SU-DHL-6 (cell line): Measurements from ENCODE around the gene SPINT2.

Experiments
- H2AFZ ChIP-seq: fragments of 200-600 bp; sonication (generic); 2 replicates; pipeline ENCODE4 v1.6.1; 2014; ENCODE audit warnings: low read depth, mild to moderate bottlenecking, moderate library complexity, mixed read lengths, antibody characterized with exemption, low read length; ENCODE audit not compliant: severe bottlenecking
- H3F3A ChIP-seq: fragments of 200-600 bp; shearing (Covaris generic); 2 replicates; pipeline ENCODE4 v1.6.0; 2016; ENCODE audit warnings: antibody characterized with exemption, mild to moderate bottlenecking; ENCODE audit not compliant: insufficient read depth
- H3K27ac ChIP-seq: fragments of 200-600 bp; sonication (generic); 2 replicates; pipeline ENCODE4 v1.5.1; 2016; ENCODE audit warnings: low read depth, mild to moderate bottlenecking, low read length, moderate library complexity, mixed read lengths
- H3K27me3 ChIP-seq: fragments of 200-600 bp; sonication (generic), shearing (Covaris generic); 2 replicates; pipeline ENCODE4 v1.6.0; 2014; ENCODE audit warnings: mild to moderate bottlenecking, low read length
- H3K36me3 ChIP-seq: fragments of 200-600 bp; sonication (generic); 2 replicates; pipeline ENCODE4 v1.6.1; 2014; ENCODE audit warnings: mild to moderate bottlenecking, low read length, mixed read lengths
- H3K4me2 ChIP-seq: fragments of 300-600, 200-600 bp; shearing (Covaris generic), sonication (generic); 2 replicates; pipeline ENCODE4 v1.6.0; 2014; ENCODE audit warnings: low read length, low read depth, mild to moderate bottlenecking; ENCODE audit not compliant: poor library complexity, severe bottlenecking
- H3K4me3 ChIP-seq: fragments of 200-600 bp; sonication (generic); 2 replicates; pipeline ENCODE4 v1.5.1; 2014; ENCODE audit warnings: antibody characterized with exemption, low read length, mild to moderate bottlenecking, mixed read lengths; ENCODE audit not compliant: insufficient read depth, poor library complexity, severe bottlenecking
- H3K79me2 ChIP-seq: fragments of 200-600 bp; sonication (generic); 2 replicates; pipeline ENCODE4 v1.6.1; 2014; ENCODE audit warnings: mild to moderate bottlenecking, low read length, moderate library complexity; ENCODE audit not compliant: insufficient read depth
- H3K9ac ChIP-seq: fragments of 200-600 bp; sonication (generic); 2 replicates; pipeline ENCODE4 v1.7.0; 2014; ENCODE audit warnings: mild to moderate bottlenecking, low read length
- H3K9me2 ChIP-seq: fragments of 200-600 bp; sonication (generic); replicated peaks from 2 replicates; pipeline ENCODE4 v1.6.1; 2014; ENCODE audit warnings: low read length; ENCODE audit not compliant: insufficient read depth
- H3K9me3 ChIP-seq: fragments of 200-600 bp; sonication (generic); 2 replicates; pipeline ENCODE4 v1.6.1; 2014; ENCODE audit warnings: low read length, mixed read lengths; ENCODE audit not compliant: insufficient read depth
- H4K20me1 ChIP-seq: fragments of 200-600 bp; sonication (generic); 2 replicates; pipeline ENCODE4 v1.6.1; 2014; ENCODE audit warnings: low read depth, mild to moderate bottlenecking, antibody characterized with exemption, low read length, moderate library complexity, mixed read lengths
- CTCF ChIP-seq: fragments of 200-600 bp; sonication (generic); IDR thresholded peaks from one replicate; pipeline ENCODE4 v1.5.1; 2017; ENCODE audit warnings: antibody characterized with exemption, mild to moderate bottlenecking, low read length, moderate library complexity; ENCODE audit not compliant: insufficient read depth, poor library complexity, severe bottlenecking
- EZH2phosphoT487 ChIP-seq: fragments of 200-600 bp; sonication (generic), shearing (Covaris generic); conservative IDR thresholded peaks from 2 replicates; pipeline ENCODE4 v1.6.1; 2018; ENCODE audit warnings: mild to moderate bottlenecking, antibody characterized with exemption, low read length, moderate library complexity, mixed read lengths

SPINT2 gene

GRCh38 chr19:38234615-38235014 lies 29.8 kb upstream of the SPINT2 start:
- Histone ChIP-seq H3K79me2 (no peaks in the 10 kb centered on the region), H3K9ac (no peak overlapping the region), H3K27me3 (no peaks in the 10 kb centered on the region), H3K9me2 (no peaks in the 10 kb centered on the region), H3K36me3 (no peaks in the 10 kb centered on the region), H3F3A (0 out of 2 replicates have a peak, but pooled peaks cover 7% of the 10 kb centered on the region), H2AFZ (no peak overlapping the region), H3K9me3 (no peaks in the 10 kb centered on the region), H4K20me1 (no peaks in the 10 kb centered on the region), H3K27ac (no peak overlapping the region), H3K4me3 (no peak overlapping the region), H3K4me2 (no peak overlapping the region)
- TF ChIP-seq EZH2phosphoT487, result no peak
- no peak for TF ChIP-seq CTCF

DNA sequence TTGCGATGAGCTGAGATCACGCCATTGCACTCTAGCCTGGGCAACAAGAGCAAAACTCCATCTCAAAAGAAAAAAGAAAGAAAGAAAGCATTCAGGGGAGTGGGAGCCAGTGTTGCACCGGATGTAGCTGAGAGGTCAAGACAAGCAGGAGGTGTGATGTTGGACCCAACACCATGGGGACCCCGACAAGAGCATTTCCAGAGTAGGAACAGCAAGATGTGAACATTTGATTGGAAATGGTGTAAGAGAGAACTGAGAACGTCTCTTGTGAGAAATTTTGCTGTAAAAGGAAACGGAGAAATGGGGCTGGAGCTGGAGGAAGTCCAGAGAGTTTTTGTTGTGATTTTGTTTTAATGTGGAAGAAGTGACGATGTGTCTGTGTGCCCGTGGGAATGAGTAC lies 24.6 kb upstream of the SPINT2 start:
- Histone ChIP-seq H4K20me1 (no peaks in the 10 kb centered on the region), H3K9me3 (no peaks in the 10 kb centered on the region), H3K36me3 (no peaks in the 10 kb centered on the region), H3F3A (no peaks in the 10 kb centered on the region), H3K27ac (no peak overlapping the region), H3K9me2 (no peaks in the 10 kb centered on the region), H3K4me3 (no peak overlapping the region), H3K9ac (no peak overlapping the region), H3K27me3 (no peaks in the 10 kb centered on the region), H3K4me2 (no peak overlapping the region), H3K79me2 (no peaks in the 10 kb centered on the region), H2AFZ (no peak overlapping the region)
- TF ChIP-seq EZH2phosphoT487 (no peak), CTCF (no peak)

DNA sequence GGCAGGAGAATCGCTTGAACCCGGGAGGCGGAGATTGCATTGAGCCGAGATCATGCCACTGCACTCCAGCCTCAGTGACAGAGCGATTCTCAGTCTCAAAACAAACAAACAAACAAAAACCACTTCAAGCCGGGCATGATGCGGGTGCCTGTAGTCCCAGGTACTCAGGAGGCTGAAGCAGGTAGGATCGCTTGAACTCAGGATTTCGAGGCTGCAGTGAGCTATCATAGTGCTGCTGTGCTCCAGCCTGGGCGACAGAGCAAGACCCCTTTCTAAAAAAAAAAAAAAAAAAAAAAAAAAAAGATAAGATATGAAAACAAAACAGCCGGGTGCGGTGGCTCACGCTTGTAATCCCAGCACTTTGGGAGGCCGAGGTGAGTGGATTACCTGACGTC lies 21.1 kb upstream of the SPINT2 start:
- Histone ChIP-seq H3K9me2 (no peaks in the 10 kb centered on the region), H3K9me3 (no peaks in the 10 kb centered on the region), H2AFZ (peak overlapping the region; percentile 97), H3K79me2 (no peaks in the 10 kb centered on the region), H4K20me1 (no peaks in the 10 kb centered on the region), H3K9ac (peak overlapping the region; percentile 52), H3F3A (no peaks in the 10 kb centered on the region), H3K4me2 (peak overlapping the region; percentile 69), H3K4me3 (no peak overlapping the region), H3K36me3 (no peaks in the 10 kb centered on the region), H3K27me3 (no peaks in the 10 kb centered on the region), H3K27ac (no peak overlapping the region)
- TF ChIP-seq EZH2phosphoT487 (no peak), CTCF (no peak)
